CD14-positive monocyte (primary cell): Measurements from ENCODE around the gene PEDS1. TPM values are rescaled to one million over a fixed set of nuclear protein-coding genes. Genes with fewer than 3 reads are reported as not detected.
"Not testable (repeated sequence)": the region's sequence is repeated elsewhere in the genome, so short reads cannot be mapped to it uniquely, and the experiment has no call there.

Source experiments
- DNase-seq, 3 donors: peaks; one replicate each; pipeline ENCODE4 v3.0.0-alpha.2; 2011 to 2022
- H2AFZ ChIP-seq: 2 replicates; pipeline ENCODE4 v1.6.0; 2012; ENCODE audit warnings: mild to moderate bottlenecking, low read depth, low read length, inconsistent platforms; ENCODE audit not compliant: insufficient read depth, poor library complexity, severe bottlenecking
- H3K27ac ChIP-seq, 2 donors: 1 replicate in 1 of 2; 2 replicates in 1 of 2; pipeline ENCODE4 v1.5.1; 2012 to 2013; ENCODE audit warnings: low read length in 2 of 2, control low read depth in 1 of 2, inconsistent platforms in 1 of 2, low read depth in 1 of 2, mild to moderate bottlenecking in 1 of 2
- H3K27me3 ChIP-seq, 2 donors: one replicate each; pipeline versions ENCODE4 v1.6.0 to v1.6.1; 2011 to 2013; ENCODE audit warnings: low read length in 2 of 2; ENCODE audit not compliant: control insufficient read depth in 2 of 2, insufficient read depth in 2 of 2
- H3K36me3 ChIP-seq, 2 donors: replicated peaks in 1 of 2; 1 replicate in 1 of 2; 2 replicates in 1 of 2; pipeline versions ENCODE4 v1.5.1 to v1.6.1; 2012 to 2013; ENCODE audit warnings: low read length in 2 of 2, control low read depth in 1 of 2, inconsistent platforms in 1 of 2, mild to moderate bottlenecking in 1 of 2; ENCODE audit not compliant: insufficient read depth in 2 of 2, control insufficient read depth in 1 of 2
- H3K4me1 ChIP-seq, 2 donors: 1 replicate in 1 of 2; 2 replicates in 1 of 2; pipeline versions ENCODE4 v1.5.1 to v1.6.1; 2012 to 2013; ENCODE audit warnings: low read length in 2 of 2, control low read depth in 1 of 2, inconsistent platforms in 1 of 2, mild to moderate bottlenecking in 1 of 2, moderate library complexity in 1 of 2; ENCODE audit not compliant: insufficient read depth in 2 of 2, control insufficient read depth in 1 of 2
- H3K4me2 ChIP-seq: replicated peaks from 2 replicates; pipeline ENCODE3; 2012; ENCODE audit warnings: low read length, moderate library complexity, mild to moderate bottlenecking; ENCODE audit not compliant: poor library complexity, severe bottlenecking; ENCODE audit errors: extremely low read depth
- H3K4me3 ChIP-seq, 3 experiments: fragments of 200-600 bp in 1 of 3; sonication (generic) in 1 of 3; replicated peaks in 1 of 3; 1 replicate in 2 of 3; 2 replicates in 1 of 3; pipeline ENCODE4 v1.5.1; 2011 to 2013; ENCODE audit warnings: low read length in 3 of 3, mild to moderate bottlenecking in 3 of 3, control low read depth in 2 of 3, low read depth in 2 of 3, inconsistent platforms in 1 of 3, moderate library complexity in 1 of 3
- H3K79me2 ChIP-seq: 2 replicates; pipeline ENCODE4 v1.6.0; 2012; ENCODE audit warnings: mild to moderate bottlenecking, control low read depth, inconsistent platforms, low read length, moderate library complexity; ENCODE audit not compliant: insufficient read depth
- H3K9ac ChIP-seq: 2 replicates; pipeline ENCODE4 v1.6.0; 2017; ENCODE audit warnings: low read length, mild to moderate bottlenecking; ENCODE audit not compliant: insufficient read depth, poor library complexity, severe bottlenecking
- H3K9me3 ChIP-seq, 2 donors: replicated peaks in 1 of 2; 1 replicate in 1 of 2; 2 replicates in 1 of 2; pipeline versions ENCODE4 v1.5.1 to v1.6.1; 2012 to 2013; ENCODE audit warnings: low read length in 2 of 2, control low read depth in 1 of 2; ENCODE audit not compliant: control insufficient read depth in 1 of 2, insufficient read depth in 1 of 2
- H4K20me1 ChIP-seq: 2 replicates; pipeline ENCODE4 v1.6.0; 2012; ENCODE audit warnings: mild to moderate bottlenecking, low read length, control low read depth, moderate library complexity; ENCODE audit not compliant: insufficient read depth
- H3K27ac Mint-ChIP-seq, 7 donors: one replicate each; pipeline ENCODE4 v1.8.0; 2020; ENCODE audit warnings: mild to moderate bottlenecking in 7 of 7, mixed read lengths in 7 of 7, moderate library complexity in 6 of 7, inconsistent platforms in 2 of 7
- H3K27me3 Mint-ChIP-seq, 3 donors: one replicate each; pipeline ENCODE4 v1.8.0; 2021 to 2022; ENCODE audit warnings: low read depth in 3 of 3, mild to moderate bottlenecking in 3 of 3, mixed read lengths in 3 of 3, moderate library complexity in 3 of 3, inconsistent platforms in 1 of 3
- H3K36me3 Mint-ChIP-seq, 2 donors: one replicate each; pipeline ENCODE4 v1.8.0; 2020; ENCODE audit warnings: mixed read lengths in 2 of 2, inconsistent platforms in 1 of 2, mild to moderate bottlenecking in 1 of 2
- H3K4me1 Mint-ChIP-seq: one replicate; pipeline ENCODE4 v1.8.0; 2020; ENCODE audit warnings: mild to moderate bottlenecking, mixed read lengths
- H3K4me3 Mint-ChIP-seq, 2 donors: one replicate each; pipeline ENCODE4 v1.8.0; 2020; ENCODE audit warnings: mild to moderate bottlenecking in 2 of 2, mixed read lengths in 2 of 2, moderate library complexity in 1 of 2
- H3K9me3 Mint-ChIP-seq, 7 donors: one replicate each; pipeline ENCODE4 v1.8.0; 2020 to 2022; ENCODE audit warnings: mixed read lengths in 7 of 7, mild to moderate bottlenecking in 6 of 7, moderate library complexity in 6 of 7, inconsistent platforms in 2 of 7
- WGBS: methylation state at CpG from one replicate; pipeline ENCODE4 v1.1.5; 2013; ENCODE audit warnings: missing lambda C conversion rate; ENCODE audit not compliant: insufficient coverage; 5-methylcytosine and 5-hydroxymethylcytosine counted together
- intact Hi-C, 2 donors: fragments of 100-400 bp; cut with micrococcal nuclease; formaldehyde crosslinking; loops; one replicate each; pipeline versions ENCODE4 v1.15.0 to v1.15.1; 2023
- polyA plus RNA-seq, 3 donors: library from polyadenylated mRNA; depleted of rRNA in 1 of 3; unstranded in 2 of 3; stranded (reverse) in 1 of 3; fragments of 300-500 nt in 2 of 3; fragments of >200 nt in 1 of 3; fragmentation: Illumina TruSeq in 2 of 3; gene quantifications; 1 replicate in 2 of 3; 2 replicates in 1 of 3; pipeline ENCODE4 v1.2.3, GENCODE V29; 2012 to 2021
- TF ChIP-seq, protein P1 (sequence below): fragments of 200-600 bp; IDR thresholded peaks from one replicate; pipeline ENCODE4 v1.8.0; 2022; ENCODE audit warnings: antibody characterized with exemption, mild to moderate bottlenecking

Gene PEDS1
- polyA plus RNA-seq, 3 donors = 19.6 to 48.1 (median 25.2) TPM

DNA sequence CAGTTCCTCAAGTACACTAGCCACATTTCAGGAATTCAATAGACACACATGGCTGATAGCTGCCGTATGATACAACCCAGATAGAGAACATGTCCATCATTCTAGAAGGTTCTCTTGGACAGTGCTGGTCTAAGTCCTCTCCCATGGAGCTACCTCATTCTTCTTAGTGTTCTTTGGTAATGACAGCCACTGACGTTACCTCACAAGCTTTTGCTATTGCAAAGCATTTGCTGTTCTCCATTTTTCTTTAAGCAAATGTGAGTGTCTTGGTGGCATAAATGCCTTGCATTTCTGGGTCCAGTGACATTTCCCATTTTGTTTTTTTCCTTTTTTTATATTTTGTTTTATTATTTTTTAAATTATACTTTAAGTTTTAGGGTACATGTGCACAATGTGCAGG lies 28.8 kb upstream of the PEDS1 start:
- no CpG with 5 or more reads among the region's 2 CpGs for WGBS
- intact Hi-C loops = no loop called here
- H3K4me3 Mint-ChIP-seq = no peak overlapping the region

GRCh38 chr20:50181344-50181743 lies 27.8 kb upstream of the PEDS1 start:
- no peak overlapping the region for H2AFZ ChIP-seq
- no peak overlapping the region for H3K4me3 Mint-ChIP-seq
- H3K27me3 Mint-ChIP-seq = peaks cover 5 to 8% (median 6%) of the 10 kb centered on the region in 3 donors
- TF ChIP-seq, protein P1, sequence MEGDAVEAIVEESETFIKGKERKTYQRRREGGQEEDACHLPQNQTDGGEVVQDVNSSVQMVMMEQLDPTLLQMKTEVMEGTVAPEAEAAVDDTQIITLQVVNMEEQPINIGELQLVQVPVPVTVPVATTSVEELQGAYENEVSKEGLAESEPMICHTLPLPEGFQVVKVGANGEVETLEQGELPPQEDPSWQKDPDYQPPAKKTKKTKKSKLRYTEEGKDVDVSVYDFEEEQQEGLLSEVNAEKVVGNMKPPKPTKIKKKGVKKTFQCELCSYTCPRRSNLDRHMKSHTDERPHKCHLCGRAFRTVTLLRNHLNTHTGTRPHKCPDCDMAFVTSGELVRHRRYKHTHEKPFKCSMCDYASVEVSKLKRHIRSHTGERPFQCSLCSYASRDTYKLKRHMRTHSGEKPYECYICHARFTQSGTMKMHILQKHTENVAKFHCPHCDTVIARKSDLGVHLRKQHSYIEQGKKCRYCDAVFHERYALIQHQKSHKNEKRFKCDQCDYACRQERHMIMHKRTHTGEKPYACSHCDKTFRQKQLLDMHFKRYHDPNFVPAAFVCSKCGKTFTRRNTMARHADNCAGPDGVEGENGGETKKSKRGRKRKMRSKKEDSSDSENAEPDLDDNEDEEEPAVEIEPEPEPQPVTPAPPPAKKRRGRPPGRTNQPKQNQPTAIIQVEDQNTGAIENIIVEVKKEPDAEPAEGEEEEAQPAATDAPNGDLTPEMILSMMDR = no peak
- H3K79me2 ChIP-seq = no peaks in the 10 kb centered on the region
- intact Hi-C loops = no loop called here
- no peak overlapping the region for H3K9ac ChIP-seq
- H3K9me3 Mint-ChIP-seq = peaks cover 0 to 2% (median 0%) of the 10 kb centered on the region in 7 donors
- H3K36me3 ChIP-seq = no peaks in the 10 kb centered on the region
- H3K27ac Mint-ChIP-seq = no peak overlapping the region
- no peaks in the 10 kb centered on the region for H3K9me3 ChIP-seq
- no peaks in the 10 kb centered on the region for H3K27me3 ChIP-seq
- no peak overlapping the region for H3K27ac ChIP-seq
- H3K4me1 ChIP-seq = peaks cover 11 to 12% of the 10 kb centered on the region in 2 donors
- no peak for DNase-seq
- no peaks in the 10 kb centered on the region for H4K20me1 ChIP-seq
- H3K4me3 ChIP-seq = no peak overlapping the region
- 91% methylated on average over 5 of the region's 10 CpGs for WGBS
- no peaks in the 10 kb centered on the region for H3K36me3 Mint-ChIP-seq
- H3K4me1 Mint-ChIP-seq = peaks cover 16% of the 10 kb centered on the region
- H3K4me2 ChIP-seq = no peak overlapping the region

More for the DNA sequence above, 28.8 kb upstream of the PEDS1 start:
- Histone ChIP-seq H3K36me3 (no peaks in the 10 kb centered on the region), H3K4me3 (no peak overlapping the region), H3K27me3 (no peaks in the 10 kb centered on the region), H3K9me3 (no peaks in the 10 kb centered on the region), H3K4me1 (peaks cover 21 to 22% of the 10 kb centered on the region in 2 donors), H3K79me2 (no peaks in the 10 kb centered on the region), H3K9ac (no peak overlapping the region), H3K4me2 (no peak overlapping the region), H3K27ac (no peak overlapping the region), H2AFZ (no peak overlapping the region), H4K20me1 (no peaks in the 10 kb centered on the region)
- TF ChIP-seq, protein P1 = no peak
- Mint-ChIP-seq H3K27me3 (peaks cover 5 to 6% (median 6%) of the 10 kb centered on the region in 3 donors), H3K4me1 (peaks cover 24% of the 10 kb centered on the region), H3K27ac (no peak overlapping the region), H3K36me3 (no peaks in the 10 kb centered on the region), H3K9me3 (peaks cover 0 to 2% (median 0%) of the 10 kb centered on the region in 7 donors)
- peak in 2 of 3 donors; percentile 38 to 39 for DNase-seq

DNA sequence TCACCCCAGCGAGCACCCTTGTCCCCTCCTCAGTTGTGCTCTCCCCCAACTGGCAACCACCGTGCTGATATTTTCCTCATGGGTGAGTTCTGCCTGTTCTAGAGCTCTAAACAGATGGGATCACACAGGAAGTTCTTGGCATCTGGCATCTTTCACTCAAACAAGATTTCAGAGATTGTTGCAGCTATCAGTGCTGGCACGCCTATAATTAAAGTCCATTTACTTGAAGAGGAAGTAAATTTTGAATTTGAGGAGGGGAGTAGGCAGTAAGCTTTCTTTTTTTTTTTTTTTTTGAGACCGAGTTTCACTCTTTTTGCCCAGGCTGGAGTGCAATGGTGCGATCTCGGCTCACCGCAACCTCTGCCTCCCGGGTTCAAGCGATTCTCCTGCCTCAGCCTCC lies 25.1 kb upstream of the PEDS1 start:
- not testable (repeated sequence) for H4K20me1 ChIP-seq, H3K4me2 ChIP-seq, H3K4me1 Mint-ChIP-seq, H3K4me3 Mint-ChIP-seq, H3K27ac Mint-ChIP-seq, H3K79me2 ChIP-seq, H3K27me3 ChIP-seq, H3K4me1 ChIP-seq, H2AFZ ChIP-seq, H3K4me3 ChIP-seq, H3K9me3 ChIP-seq, DNase-seq, H3K36me3 ChIP-seq, H3K36me3 Mint-ChIP-seq, H3K9ac ChIP-seq, H3K27ac ChIP-seq, H3K27me3 Mint-ChIP-seq, H3K9me3 Mint-ChIP-seq
- 95% methylated on average over 2 of the region's 9 CpGs for WGBS
- intact Hi-C loops = loop anchor here in 1 of 2 donors (2.0 kb wide), 1 partner anchor 58 kb away; no protein-coding TSS in a partner anchor
